Body of pancreas (tissue), 4 donors: ENCODE data around the gene MASP1.

ENCODE experiments used
- CTCF ChIP-seq, 7 experiments: fragments of 450-650 bp in 4 of 7; fragments of 200-600 bp in 3 of 7; sonication (generic) in 3 of 7; IDR thresholded peaks; one replicate each; pipeline ENCODE4 v1.5.1; 2016 to 2019; ENCODE audit warnings: antibody characterized with exemption in 7 of 7
- POLR2A ChIP-seq, 3 donors: fragments of 450-650 bp; IDR thresholded peaks; one replicate each; pipeline ENCODE4 v1.6.1; 2016; ENCODE audit warnings: antibody characterized with exemption in 3 of 3, mild to moderate bottlenecking in 2 of 3

GRCh38 chr3:187262360-187262759 lies 29.2 kb downstream of the MASP1 start:
- TF ChIP-seq CTCF (IDR thresholded peaks at IDR 0.05): no peak
- no peak for TF ChIP-seq POLR2A (IDR thresholded peaks at IDR 0.05)
